SK-N-SH (cell line): ENCODE data around the gene CDH3.

Experiments
- EP300 ChIP-seq, 2 experiments: IDR thresholded peaks; 2 replicates each; pipeline versions ENCODE4 v1.4.0 to v1.6.1; 2012; ENCODE audit warnings: borderline replicate concordance in 1 of 2, low read depth in 1 of 2, low read length in 1 of 2
- MAX ChIP-seq: IDR thresholded peaks from 2 replicates; pipeline ENCODE4 v1.4.0; 2012; ENCODE audit warnings: low read depth
- TF ChIP-seq, protein P1 (sequence below): fragments of 200-600 bp; sonication (generic); IDR thresholded peaks from 2 replicates; pipeline ENCODE4 v1.6.1; 2017; ENCODE audit warnings: antibody characterized with exemption, mild to moderate bottlenecking, moderate library complexity
- TF ChIP-seq, protein P2 (sequence below): fragments of 150-350 bp; IDR thresholded peaks from 2 replicates; pipeline ENCODE4 v1.6.1; 2016; ENCODE audit warnings: mild to moderate bottlenecking, low read depth, low read length
- TF ChIP-seq, protein P3 (sequence below): IDR thresholded peaks from 2 replicates; pipeline ENCODE4 v1.4.0; 2012; ENCODE audit warnings: low read depth, borderline replicate concordance

DNA sequence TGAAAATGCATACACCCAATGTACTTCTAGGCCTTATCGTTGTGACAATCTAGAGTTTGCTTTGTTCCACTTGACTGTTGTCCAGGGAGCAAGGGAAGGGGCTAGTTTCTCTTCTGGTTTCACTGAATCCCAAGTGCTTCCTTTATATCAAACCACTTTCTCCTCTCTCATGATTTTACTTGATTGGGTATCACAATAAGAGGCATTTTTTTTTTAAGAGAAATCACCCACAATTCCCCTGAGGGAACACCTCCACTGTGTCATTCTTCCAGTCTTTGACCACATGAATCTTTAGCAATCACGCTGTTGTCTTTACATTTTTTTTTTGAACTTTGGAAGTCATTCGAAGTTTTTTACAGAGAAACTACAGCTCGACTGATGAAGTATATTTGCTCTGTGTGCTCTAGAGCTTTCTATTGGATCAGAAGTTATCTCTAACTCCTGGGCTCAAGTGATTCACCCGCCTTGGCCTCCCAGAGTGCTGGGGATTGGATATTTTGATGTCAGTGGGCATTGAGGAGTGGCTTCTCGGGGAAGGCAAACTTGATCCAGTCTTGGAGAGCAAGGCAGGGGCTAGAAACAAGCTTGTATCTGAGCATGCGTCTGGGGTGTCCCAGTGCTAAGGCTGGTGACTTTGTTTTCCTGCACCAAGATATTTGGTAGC is 95.0 kb downstream of the CDH3 start:
- TF ChIP-seq, protein P1, sequence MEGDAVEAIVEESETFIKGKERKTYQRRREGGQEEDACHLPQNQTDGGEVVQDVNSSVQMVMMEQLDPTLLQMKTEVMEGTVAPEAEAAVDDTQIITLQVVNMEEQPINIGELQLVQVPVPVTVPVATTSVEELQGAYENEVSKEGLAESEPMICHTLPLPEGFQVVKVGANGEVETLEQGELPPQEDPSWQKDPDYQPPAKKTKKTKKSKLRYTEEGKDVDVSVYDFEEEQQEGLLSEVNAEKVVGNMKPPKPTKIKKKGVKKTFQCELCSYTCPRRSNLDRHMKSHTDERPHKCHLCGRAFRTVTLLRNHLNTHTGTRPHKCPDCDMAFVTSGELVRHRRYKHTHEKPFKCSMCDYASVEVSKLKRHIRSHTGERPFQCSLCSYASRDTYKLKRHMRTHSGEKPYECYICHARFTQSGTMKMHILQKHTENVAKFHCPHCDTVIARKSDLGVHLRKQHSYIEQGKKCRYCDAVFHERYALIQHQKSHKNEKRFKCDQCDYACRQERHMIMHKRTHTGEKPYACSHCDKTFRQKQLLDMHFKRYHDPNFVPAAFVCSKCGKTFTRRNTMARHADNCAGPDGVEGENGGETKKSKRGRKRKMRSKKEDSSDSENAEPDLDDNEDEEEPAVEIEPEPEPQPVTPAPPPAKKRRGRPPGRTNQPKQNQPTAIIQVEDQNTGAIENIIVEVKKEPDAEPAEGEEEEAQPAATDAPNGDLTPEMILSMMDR, result no peak
- TF ChIP-seq EP300 (IDR thresholded peaks at IDR 0.05; ENCODE audit: borderline replicate concordance in 1 of 2, low read depth in 1 of 2, low read length in 1 of 2), result no peak
- TF ChIP-seq, protein P2, sequence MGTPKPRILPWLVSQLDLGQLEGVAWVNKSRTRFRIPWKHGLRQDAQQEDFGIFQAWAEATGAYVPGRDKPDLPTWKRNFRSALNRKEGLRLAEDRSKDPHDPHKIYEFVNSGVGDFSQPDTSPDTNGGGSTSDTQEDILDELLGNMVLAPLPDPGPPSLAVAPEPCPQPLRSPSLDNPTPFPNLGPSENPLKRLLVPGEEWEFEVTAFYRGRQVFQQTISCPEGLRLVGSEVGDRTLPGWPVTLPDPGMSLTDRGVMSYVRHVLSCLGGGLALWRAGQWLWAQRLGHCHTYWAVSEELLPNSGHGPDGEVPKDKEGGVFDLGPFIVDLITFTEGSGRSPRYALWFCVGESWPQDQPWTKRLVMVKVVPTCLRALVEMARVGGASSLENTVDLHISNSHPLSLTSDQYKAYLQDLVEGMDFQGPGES, result no peak
- TF ChIP-seq, protein P3, sequence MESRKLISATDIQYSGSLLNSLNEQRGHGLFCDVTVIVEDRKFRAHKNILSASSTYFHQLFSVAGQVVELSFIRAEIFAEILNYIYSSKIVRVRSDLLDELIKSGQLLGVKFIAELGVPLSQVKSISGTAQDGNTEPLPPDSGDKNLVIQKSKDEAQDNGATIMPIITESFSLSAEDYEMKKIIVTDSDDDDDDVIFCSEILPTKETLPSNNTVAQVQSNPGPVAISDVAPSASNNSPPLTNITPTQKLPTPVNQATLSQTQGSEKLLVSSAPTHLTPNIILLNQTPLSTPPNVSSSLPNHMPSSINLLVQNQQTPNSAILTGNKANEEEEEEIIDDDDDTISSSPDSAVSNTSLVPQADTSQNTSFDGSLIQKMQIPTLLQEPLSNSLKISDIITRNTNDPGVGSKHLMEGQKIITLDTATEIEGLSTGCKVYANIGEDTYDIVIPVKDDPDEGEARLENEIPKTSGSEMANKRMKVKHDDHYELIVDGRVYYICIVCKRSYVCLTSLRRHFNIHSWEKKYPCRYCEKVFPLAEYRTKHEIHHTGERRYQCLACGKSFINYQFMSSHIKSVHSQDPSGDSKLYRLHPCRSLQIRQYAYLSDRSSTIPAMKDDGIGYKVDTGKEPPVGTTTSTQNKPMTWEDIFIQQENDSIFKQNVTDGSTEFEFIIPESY, result no peak
- TF ChIP-seq MAX, result no peak
